Skeletal muscle cell (primary cell): ENCODE measurements around the gene GALNT14.

Experiments
- DNase-seq: peaks from one replicate; pipeline ENCODE4 v3.0.0-alpha.2; 2010; ENCODE audit warnings: low read depth
- H3K4me3 ChIP-seq: 2 replicates; pipeline ENCODE4 v1.5.1; 2011; ENCODE audit warnings: low read depth, mild to moderate bottlenecking, control low read depth, low read length, moderate library complexity

GALNT14 gene

GRCh38 chr2:31031132-31031706 is 107.0 kb downstream of the GALNT14 start:
- no peak for DNase-seq
- H3K4me3 ChIP-seq, result no peak overlapping the region

GRCh38 chr2:31028417-31028816 is 109.8 kb downstream of the GALNT14 start:
- no peak overlapping the region for H3K4me3 ChIP-seq
- no peak for DNase-seq

- DNase-seq, result no peak
- no peak overlapping the region for H3K4me3 ChIP-seq
Measured at GRCh38 chr2:31027549-31027948, 110.7 kb downstream of the GALNT14 start.

- no peak overlapping the region for H3K4me3 ChIP-seq
- no peak for DNase-seq
Measured at GRCh38 chr2:31023541-31023940, 114.7 kb downstream of the GALNT14 start.

- no peak for DNase-seq
- H3K4me3 ChIP-seq, result no peak overlapping the region
Measured at GRCh38 chr2:31020713-31021112, 117.5 kb downstream of the GALNT14 start.

GRCh38 chr2:31018280-31018679 is 120.0 kb downstream of the GALNT14 start:
- DNase-seq, result no peak
- H3K4me3 ChIP-seq, result no peak overlapping the region

- DNase-seq, result no peak
- H3K4me3 ChIP-seq, result no peak overlapping the region
Measured at GRCh38 chr2:31016648-31017047, 121.6 kb downstream of the GALNT14 start.

GRCh38 chr2:31014516-31014915 is 123.7 kb downstream of the GALNT14 start:
- no peak for DNase-seq
- no peak overlapping the region for H3K4me3 ChIP-seq

- DNase-seq, result no peak
- no peak overlapping the region for H3K4me3 ChIP-seq
Measured at GRCh38 chr2:31013301-31013700, 124.9 kb downstream of the GALNT14 start.

- no peak overlapping the region for H3K4me3 ChIP-seq
- DNase-seq, result no peak
Measured at GRCh38 chr2:31012406-31012805, 125.8 kb downstream of the GALNT14 start.

GRCh38 chr2:31011587-31011986 is 126.7 kb downstream of the GALNT14 start:
- H3K4me3 ChIP-seq, result no peak overlapping the region
- no peak for DNase-seq

GRCh38 chr2:31008561-31009114 is 129.6 kb downstream of the GALNT14 start:
- no peak for DNase-seq
- no peak overlapping the region for H3K4me3 ChIP-seq

GRCh38 chr2:31004257-31004656 is 134.0 kb downstream of the GALNT14 start:
- DNase-seq, result no peak
- H3K4me3 ChIP-seq, result no peak overlapping the region

GRCh38 chr2:31003749-31004148 is 134.5 kb downstream of the GALNT14 start:
- no peak overlapping the region for H3K4me3 ChIP-seq
- DNase-seq, result no peak

GRCh38 chr2:31002537-31003150 is 135.6 kb downstream of the GALNT14 start:
- no peak for DNase-seq
- H3K4me3 ChIP-seq, result no peak overlapping the region

- no peak overlapping the region for H3K4me3 ChIP-seq
- no peak for DNase-seq
Measured at GRCh38 chr2:31000970-31001369, 137.3 kb downstream of the GALNT14 start.

- no peak for DNase-seq
- no peak overlapping the region for H3K4me3 ChIP-seq
Measured at GRCh38 chr2:30998672-30999071, 139.6 kb downstream of the GALNT14 start.

GRCh38 chr2:30997979-30998378 is 140.3 kb downstream of the GALNT14 start:
- no peak for DNase-seq
- H3K4me3 ChIP-seq, result no peak overlapping the region

- H3K4me3 ChIP-seq, result no peak overlapping the region
- no peak for DNase-seq
Measured at GRCh38 chr2:30994227-30995056, 143.8 kb downstream of the GALNT14 start.

GRCh38 chr2:30992781-30993180 is 145.5 kb downstream of the GALNT14 start:
- DNase-seq, result no peak
- no peak overlapping the region for H3K4me3 ChIP-seq
